SJCRH30 (cell line): ENCODE data around the gene TIGIT. TPM values are rescaled to one million over a fixed set of nuclear protein-coding genes. Genes with fewer than 3 reads are reported as not detected.

Experiments used
- DNase-seq, 2 experiments: peaks; one replicate each; pipeline ENCODE4 v3.0.0-alpha.2; 2015 to 2020
- H3K27ac ChIP-seq: fragments of 250-450 bp; sonication (Bioruptor Pico); 2 replicates; pipeline ENCODE4 v1.5.1; 2020; ENCODE audit warnings: mild to moderate bottlenecking, moderate library complexity
- H3K27me3 ChIP-seq: fragments of 250-450 bp; sonication (Bioruptor Pico); 2 replicates; pipeline ENCODE4 v1.5.1; 2020; ENCODE audit warnings: mild to moderate bottlenecking, moderate library complexity
- H3K36me3 ChIP-seq: fragments of 250-450 bp; sonication (Bioruptor Pico); 2 replicates; pipeline ENCODE4 v1.5.1; 2020; ENCODE audit warnings: mild to moderate bottlenecking, moderate library complexity
- H3K4me1 ChIP-seq: fragments of 250-450 bp; sonication (Bioruptor Pico); 2 replicates; pipeline ENCODE4 v1.5.1; 2020; ENCODE audit warnings: mild to moderate bottlenecking, moderate library complexity
- H3K4me3 ChIP-seq: fragments of 250-450 bp; sonication (Bioruptor Pico); 2 replicates; pipeline ENCODE4 v1.5.1; 2020; ENCODE audit warnings: mild to moderate bottlenecking, moderate library complexity
- H3K9me3 ChIP-seq: fragments of 250-450 bp; sonication (Bioruptor Pico); replicated peaks from 2 replicates; pipeline ENCODE4 v1.5.1; 2020; ENCODE audit warnings: mild to moderate bottlenecking, moderate library complexity
- total RNA-seq: library from RNA; depleted of rRNA; stranded (reverse); fragments of >200 nt; shearing (Covaris generic); gene quantifications from 2 replicates; pipeline ENCODE4 v1.2.3, GENCODE V29; 2014

The TIGIT gene
- total RNA-seq, 1 experiment from 2014 or later = 0.08 TPM

- peak overlapping the region; percentile 43 for H3K4me3 ChIP-seq
- no peaks in the 10 kb centered on the region for H3K9me3 ChIP-seq
- H3K36me3 ChIP-seq = no peaks in the 10 kb centered on the region
- H3K27ac ChIP-seq = peak overlapping the region; percentile 18; the same call in 1 of the 2 replicates
- H3K27me3 ChIP-seq = no peaks in the 10 kb centered on the region
- H3K4me1 ChIP-seq = no peaks in the 10 kb centered on the region
- DNase-seq = peak; percentile 56 to 71
Measured at GRCh38 chr3:114299421-114299820, 5.6 kb downstream of the TIGIT start.

- Histone ChIP-seq H3K9me3 (no peaks in the 10 kb centered on the region), H3K4me1 (no peaks in the 10 kb centered on the region)
- peak in 1 of 2 experiments; percentile 40 for DNase-seq
Measured at GRCh38 chr3:114299941-114300624, 6.3 kb downstream of the TIGIT start.

GRCh38 chr3:114307222-114307830 lies 13.5 kb downstream of the TIGIT start:
- Histone ChIP-seq H3K9me3 (no peaks in the 10 kb centered on the region), H3K4me1 (no peaks in the 10 kb centered on the region), H3K27me3 (no peaks in the 10 kb centered on the region), H3K27ac (no peak overlapping the region), H3K36me3 (no peaks in the 10 kb centered on the region), H3K4me3 (no peak overlapping the region)
- DNase-seq = no peak

More at GRCh38 chr3:114299941-114300624, 6.3 kb downstream of the TIGIT start:
- Histone ChIP-seq H3K4me3 (peak overlapping the region; percentile 43), H3K27me3 (no peaks in the 10 kb centered on the region), H3K36me3 (no peaks in the 10 kb centered on the region), H3K27ac (peak overlapping the region; percentile 18; the same call in 1 of the 2 replicates)

GRCh38 chr3:114307832-114308231 lies 14.0 kb downstream of the TIGIT start:
- H3K9me3 ChIP-seq = no peaks in the 10 kb centered on the region
- no peak overlapping the region for H3K27ac ChIP-seq
- no peak for DNase-seq
- H3K4me3 ChIP-seq = no peak overlapping the region
- H3K27me3 ChIP-seq = no peaks in the 10 kb centered on the region
- no peaks in the 10 kb centered on the region for H3K36me3 ChIP-seq
- H3K4me1 ChIP-seq = no peaks in the 10 kb centered on the region

GRCh38 chr3:114308377-114308776 lies 14.5 kb downstream of the TIGIT start:
- no peak overlapping the region for H3K4me3 ChIP-seq
- no peaks in the 10 kb centered on the region for H3K9me3 ChIP-seq
- H3K4me1 ChIP-seq = no peaks in the 10 kb centered on the region
- DNase-seq = no peak
- no peak overlapping the region for H3K27ac ChIP-seq
- no peaks in the 10 kb centered on the region for H3K27me3 ChIP-seq
- H3K36me3 ChIP-seq = no peaks in the 10 kb centered on the region

GRCh38 chr3:114308830-114309229 lies 15.0 kb downstream of the TIGIT start:
- H3K27ac ChIP-seq = no peak overlapping the region
- no peak for DNase-seq
- H3K4me3 ChIP-seq = no peak overlapping the region
- H3K36me3 ChIP-seq = no peaks in the 10 kb centered on the region
- H3K27me3 ChIP-seq = no peaks in the 10 kb centered on the region
- no peaks in the 10 kb centered on the region for H3K9me3 ChIP-seq
- H3K4me1 ChIP-seq = no peaks in the 10 kb centered on the region

GRCh38 chr3:114310695-114311094 lies 16.9 kb downstream of the TIGIT start:
- Histone ChIP-seq H3K27ac (no peak overlapping the region), H3K36me3 (no peaks in the 10 kb centered on the region), H3K9me3 (no peaks in the 10 kb centered on the region), H3K4me1 (no peaks in the 10 kb centered on the region), H3K27me3 (no peaks in the 10 kb centered on the region), H3K4me3 (no peak overlapping the region)
- no peak for DNase-seq

GRCh38 chr3:114313426-114313825 lies 19.6 kb downstream of the TIGIT start:
- H3K36me3 ChIP-seq = no peaks in the 10 kb centered on the region
- DNase-seq = no peak
- H3K4me3 ChIP-seq = no peak overlapping the region
- no peak overlapping the region for H3K27ac ChIP-seq
- no peaks in the 10 kb centered on the region for H3K27me3 ChIP-seq
- H3K9me3 ChIP-seq = no peaks in the 10 kb centered on the region
- H3K4me1 ChIP-seq = peaks cover under 1% of the 10 kb centered on the region

- H3K9me3 ChIP-seq = no peaks in the 10 kb centered on the region
- H3K36me3 ChIP-seq = no peaks in the 10 kb centered on the region
- no peak for DNase-seq
- no peaks in the 10 kb centered on the region for H3K27me3 ChIP-seq
- H3K4me3 ChIP-seq = no peak overlapping the region
- peaks cover 9% of the 10 kb centered on the region for H3K4me1 ChIP-seq
- H3K27ac ChIP-seq = no peak overlapping the region
Measured at GRCh38 chr3:114314282-114314681, 20.5 kb downstream of the TIGIT start.

- no peaks in the 10 kb centered on the region for H3K9me3 ChIP-seq
- H3K27me3 ChIP-seq = no peaks in the 10 kb centered on the region
- peaks cover 11% of the 10 kb centered on the region for H3K4me1 ChIP-seq
- no peaks in the 10 kb centered on the region for H3K36me3 ChIP-seq
- no peak overlapping the region for H3K4me3 ChIP-seq
- H3K27ac ChIP-seq = no peak overlapping the region
- DNase-seq = no peak
Measured at GRCh38 chr3:114318295-114318694, 24.5 kb downstream of the TIGIT start.

GRCh38 chr3:114319453-114319852 lies 25.6 kb downstream of the TIGIT start:
- H3K27me3 ChIP-seq = no peaks in the 10 kb centered on the region

GRCh38 chr3:114320246-114320645 lies 26.4 kb downstream of the TIGIT start:
- DNase-seq = no peak
- H3K27ac ChIP-seq = no peak overlapping the region
- H3K27me3 ChIP-seq = no peaks in the 10 kb centered on the region
- H3K4me1 ChIP-seq = peaks cover 11% of the 10 kb centered on the region
- no peak overlapping the region for H3K4me3 ChIP-seq
- no peaks in the 10 kb centered on the region for H3K9me3 ChIP-seq
- H3K36me3 ChIP-seq = no peaks in the 10 kb centered on the region

More at GRCh38 chr3:114319453-114319852, 25.6 kb downstream of the TIGIT start:
- Histone ChIP-seq H3K36me3 (no peaks in the 10 kb centered on the region), H3K9me3 (no peaks in the 10 kb centered on the region), H3K27ac (no peak overlapping the region), H3K4me3 (no peak overlapping the region), H3K4me1 (peaks cover 11% of the 10 kb centered on the region)
- DNase-seq = peak; percentile 38 to 74

- Histone ChIP-seq H3K27ac (no peak overlapping the region), H3K4me1 (peaks cover 8% of the 10 kb centered on the region), H3K27me3 (no peaks in the 10 kb centered on the region), H3K9me3 (no peaks in the 10 kb centered on the region), H3K4me3 (no peak overlapping the region), H3K36me3 (no peaks in the 10 kb centered on the region)
- no peak for DNase-seq
Measured at GRCh38 chr3:114323546-114324254, 29.9 kb downstream of the TIGIT start.

GRCh38 chr3:114327665-114328064 lies 33.8 kb downstream of the TIGIT start:
- Histone ChIP-seq H3K27me3 (no peaks in the 10 kb centered on the region), H3K9me3 (no peaks in the 10 kb centered on the region), H3K36me3 (0 out of 2 replicates have a peak, but pooled peaks cover 2% of the 10 kb centered on the region), H3K4me3 (no peak overlapping the region), H3K27ac (no peak overlapping the region), H3K4me1 (no peaks in the 10 kb centered on the region)
- no peak for DNase-seq

- H3K4me1 ChIP-seq = no peaks in the 10 kb centered on the region
- H3K27me3 ChIP-seq = no peaks in the 10 kb centered on the region
- H3K36me3 ChIP-seq = 0 out of 2 replicates have a peak, but pooled peaks cover 2% of the 10 kb centered on the region
- no peak overlapping the region for H3K27ac ChIP-seq
- no peak for DNase-seq
- H3K9me3 ChIP-seq = no peaks in the 10 kb centered on the region
- no peak overlapping the region for H3K4me3 ChIP-seq
Measured at GRCh38 chr3:114328345-114328744, 34.5 kb downstream of the TIGIT start.
